Measurements from ENCODE around the gene TCAIM. TPM values are rescaled to one million over a fixed set of nuclear protein-coding genes. Genes with fewer than 3 reads are reported as not detected.

TCAIM gene
- total RNA-seq, 1 donor from 2014 or later = 33.2 TPM

GRCh38 chr3:44444896-44445691 is 106.5 kb downstream of the TCAIM start:
- TF ChIP-seq CTCF (IDR thresholded peaks at IDR 0.05) = no peak
- Histone ChIP-seq H3K4me1 (peaks cover 13% of the 10 kb centered on the region), H3K27me3 (no peaks in the 10 kb centered on the region), H3K36me3 (peaks cover 35% of the 10 kb centered on the region), H3K27ac (no peak overlapping the region), H3K9me3 (no peaks in the 10 kb centered on the region), H3K4me3 (no peak overlapping the region)
- ATAC-seq (no peak), DNase-seq (no peak)
- intact Hi-C loops (cut with DNase I) = no loop called here

- Histone ChIP-seq H3K4me3 (no peak overlapping the region), H3K27me3 (no peaks in the 10 kb centered on the region), H3K4me1 (peaks cover 6% of the 10 kb centered on the region), H3K9me3 (no peaks in the 10 kb centered on the region), H3K27ac (no peak overlapping the region), H3K36me3 (peaks cover 42% of the 10 kb centered on the region)
- intact Hi-C loops (cut with DNase I) = no loop called here
- ATAC-seq = no peak
- no peak for TF ChIP-seq CTCF (IDR thresholded peaks at IDR 0.05)
- DNase-seq = no peak
Observed at GRCh38 chr3:44445786-44446185, 107.2 kb downstream of the TCAIM start.

GRCh38 chr3:44446929-44447328 is 108.4 kb downstream of the TCAIM start:
- no peak overlapping the region for H3K27ac ChIP-seq
- H3K4me1 ChIP-seq = no peaks in the 10 kb centered on the region
- H3K9me3 ChIP-seq = no peaks in the 10 kb centered on the region
- peaks cover 49% of the 10 kb centered on the region for H3K36me3 ChIP-seq
- H3K27me3 ChIP-seq = no peaks in the 10 kb centered on the region
- H3K4me3 ChIP-seq = no peak overlapping the region
- DNase-seq (no peak), ATAC-seq (no peak)
- intact Hi-C loops (cut with DNase I) = no loop called here
- no peak for TF ChIP-seq CTCF (IDR thresholded peaks at IDR 0.05)

- TF ChIP-seq CTCF (IDR thresholded peaks at IDR 0.05) = no peak
- H3K36me3 ChIP-seq = peaks cover 88% of the 10 kb centered on the region
- ATAC-seq (no peak), DNase-seq (no peak)
- no peaks in the 10 kb centered on the region for H3K27me3 ChIP-seq
- no peak overlapping the region for H3K27ac ChIP-seq
- H3K9me3 ChIP-seq = no peaks in the 10 kb centered on the region
- H3K4me3 ChIP-seq = no peak overlapping the region
- intact Hi-C loops (cut with DNase I) = no loop called here
- no peaks in the 10 kb centered on the region for H3K4me1 ChIP-seq
Observed at GRCh38 chr3:44451441-44451840, 112.9 kb downstream of the TCAIM start.

- no peaks in the 10 kb centered on the region for H3K27me3 ChIP-seq
- H3K36me3 ChIP-seq = peaks cover 79% of the 10 kb centered on the region
- no peaks in the 10 kb centered on the region for H3K4me1 ChIP-seq
- no peaks in the 10 kb centered on the region for H3K9me3 ChIP-seq
- intact Hi-C loops (cut with DNase I) = no loop called here
- no peak overlapping the region for H3K4me3 ChIP-seq
- no peak overlapping the region for H3K27ac ChIP-seq
- ATAC-seq = no peak
- no peak for DNase-seq
- TF ChIP-seq CTCF (IDR thresholded peaks at IDR 0.05) = no peak
Observed at GRCh38 chr3:44454258-44454657, 115.7 kb downstream of the TCAIM start.
